Suprapubic skin (tissue), 4 donors: Measurements from ENCODE around the gene MOB1B. TPM values are rescaled to one million over a fixed set of nuclear protein-coding genes. Genes with fewer than 3 reads are reported as not detected.

Experiments
- DNase-seq, 2 donors: peaks; one replicate each; pipeline ENCODE4 v3.0.0-alpha.2; 2019; ENCODE audit warnings: low spot score in 2 of 2
- H3K27ac ChIP-seq: fragments of 200-600 bp; sonication (generic); one replicate; pipeline ENCODE4 v1.5.1; 2019
- H3K27me3 ChIP-seq: fragments of 200-600 bp; sonication (generic); one replicate; pipeline ENCODE4 v1.5.1; 2019
- H3K36me3 ChIP-seq: fragments of 200-600 bp; sonication (generic); one replicate; pipeline ENCODE4 v1.5.1; 2019
- H3K4me1 ChIP-seq: fragments of 200-600 bp; sonication (generic); one replicate; pipeline ENCODE4 v1.5.1; 2019
- H3K4me3 ChIP-seq: fragments of 200-600 bp; sonication (generic); one replicate; pipeline ENCODE4 v1.5.1; 2019; ENCODE audit warnings: mild to moderate bottlenecking
- H3K9me3 ChIP-seq: fragments of 200-600 bp; sonication (generic); one replicate; pipeline ENCODE4 v1.5.1; 2019
- EP300 ChIP-seq: sonication (generic); formaldehyde crosslinking; IDR thresholded peaks from one replicate; pipeline ENCODE4 v1.6.1; 2017; ENCODE audit warnings: antibody characterized with exemption
- POLR2A ChIP-seq, 2 donors: fragments of 450-650 bp; IDR thresholded peaks; one replicate each; pipeline ENCODE4 v1.6.1; 2017; ENCODE audit warnings: antibody characterized with exemption in 2 of 2, mild to moderate bottlenecking in 2 of 2, moderate library complexity in 2 of 2
- POLR2AphosphoS5 ChIP-seq, 3 donors: sonication (generic); formaldehyde crosslinking; IDR thresholded peaks; one replicate each; pipeline ENCODE4 v1.6.1; 2017; ENCODE audit warnings: antibody characterized with exemption in 3 of 3
- WGBS: methylation state at CpG from one replicate; pipeline ENCODE4 v1.1.5; 2018; 5-methylcytosine and 5-hydroxymethylcytosine counted together
- total RNA-seq, 4 donors: library from RNA; depleted of rRNA; stranded (reverse); fragments of >200 nt; gene quantifications; one replicate each; pipeline ENCODE4 v1.1.0, GENCODE V29; 2016
- TF ChIP-seq, protein P1 (sequence below), 2 donors: fragments of 200-600 bp in 1 of 2; fragments of 450-650 bp in 1 of 2; sonication (generic) in 1 of 2; IDR thresholded peaks; one replicate each; pipeline ENCODE4 v1.5.1; 2016 to 2019; ENCODE audit warnings: antibody characterized with exemption in 2 of 2, mild to moderate bottlenecking in 1 of 2, moderate library complexity in 1 of 2

Gene MOB1B
- total RNA-seq, 4 donors from 2014 or later = 9.5 to 20.8 (median 15.0) TPM

DNA sequence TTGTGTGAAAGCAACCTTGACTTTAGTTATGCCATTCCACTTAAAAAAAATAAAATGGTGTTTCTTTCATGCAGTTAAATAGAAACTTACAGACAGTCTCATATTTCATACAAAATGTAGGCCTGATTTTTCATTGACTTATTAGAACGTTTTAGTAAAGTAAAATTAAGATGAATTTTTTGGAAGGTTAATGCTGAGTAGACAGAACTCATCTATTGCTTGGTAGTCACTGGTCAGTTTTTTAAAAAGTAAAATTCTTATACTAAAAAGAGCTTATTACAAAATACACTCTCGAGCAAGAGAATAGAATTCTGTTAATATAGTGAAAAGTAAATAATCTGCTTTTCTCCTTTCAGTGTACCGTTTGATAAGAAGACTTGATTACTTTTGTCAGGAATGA is 21.4 kb upstream of the MOB1B start:
- no peaks in the 10 kb centered on the region for H3K9me3 ChIP-seq
- H3K4me3 ChIP-seq = no peak overlapping the region
- no peaks in the 10 kb centered on the region for H3K4me1 ChIP-seq
- 84% methylated on average over 3 of the region's 3 CpGs for WGBS
- no peak for DNase-seq
- TF ChIP-seq, protein P1, sequence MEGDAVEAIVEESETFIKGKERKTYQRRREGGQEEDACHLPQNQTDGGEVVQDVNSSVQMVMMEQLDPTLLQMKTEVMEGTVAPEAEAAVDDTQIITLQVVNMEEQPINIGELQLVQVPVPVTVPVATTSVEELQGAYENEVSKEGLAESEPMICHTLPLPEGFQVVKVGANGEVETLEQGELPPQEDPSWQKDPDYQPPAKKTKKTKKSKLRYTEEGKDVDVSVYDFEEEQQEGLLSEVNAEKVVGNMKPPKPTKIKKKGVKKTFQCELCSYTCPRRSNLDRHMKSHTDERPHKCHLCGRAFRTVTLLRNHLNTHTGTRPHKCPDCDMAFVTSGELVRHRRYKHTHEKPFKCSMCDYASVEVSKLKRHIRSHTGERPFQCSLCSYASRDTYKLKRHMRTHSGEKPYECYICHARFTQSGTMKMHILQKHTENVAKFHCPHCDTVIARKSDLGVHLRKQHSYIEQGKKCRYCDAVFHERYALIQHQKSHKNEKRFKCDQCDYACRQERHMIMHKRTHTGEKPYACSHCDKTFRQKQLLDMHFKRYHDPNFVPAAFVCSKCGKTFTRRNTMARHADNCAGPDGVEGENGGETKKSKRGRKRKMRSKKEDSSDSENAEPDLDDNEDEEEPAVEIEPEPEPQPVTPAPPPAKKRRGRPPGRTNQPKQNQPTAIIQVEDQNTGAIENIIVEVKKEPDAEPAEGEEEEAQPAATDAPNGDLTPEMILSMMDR (IDR thresholded peaks at IDR 0.05) = no peak
- no peak for TF ChIP-seq POLR2A (IDR thresholded peaks at IDR 0.05)
- TF ChIP-seq POLR2AphosphoS5 (IDR thresholded peaks at IDR 0.05) = no peak
- no peak for TF ChIP-seq EP300
- H3K27ac ChIP-seq = no peak overlapping the region
- H3K36me3 ChIP-seq = no peaks in the 10 kb centered on the region
- no peaks in the 10 kb centered on the region for H3K27me3 ChIP-seq

DNA sequence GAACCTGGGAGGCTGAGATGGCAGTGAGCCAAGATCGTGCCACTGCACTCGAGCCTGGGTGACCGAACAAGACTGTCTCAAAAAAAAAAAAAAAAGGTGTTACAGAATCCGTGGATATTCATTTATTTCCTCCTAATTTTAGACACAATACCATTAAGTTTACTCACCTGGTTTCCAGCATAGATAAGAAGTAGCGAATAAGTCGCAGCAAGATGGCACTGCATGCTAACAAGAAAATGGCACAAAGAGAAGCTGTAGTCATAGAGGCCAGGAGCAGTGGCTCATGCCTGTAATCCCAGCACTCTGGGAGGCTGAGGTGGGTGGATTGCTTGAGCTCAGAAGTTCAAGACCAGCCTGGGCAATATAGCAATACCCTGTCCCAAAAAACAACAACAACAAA is 17.0 kb upstream of the MOB1B start:
- H3K4me3 ChIP-seq = no peak overlapping the region
- H3K27me3 ChIP-seq = no peaks in the 10 kb centered on the region
- TF ChIP-seq, protein P1 (IDR thresholded peaks at IDR 0.05) = no peak
- no peak for TF ChIP-seq POLR2AphosphoS5 (IDR thresholded peaks at IDR 0.05)
- no peak for TF ChIP-seq EP300
- no peak for TF ChIP-seq POLR2A (IDR thresholded peaks at IDR 0.05)
- no peaks in the 10 kb centered on the region for H3K4me1 ChIP-seq
- no peaks in the 10 kb centered on the region for H3K9me3 ChIP-seq
- no peaks in the 10 kb centered on the region for H3K36me3 ChIP-seq
- DNase-seq = no peak
- WGBS = 65% methylated on average over 6 of the region's 6 CpGs
- no peak overlapping the region for H3K27ac ChIP-seq

GRCh38 chr4:70892086-70892769 is 9.9 kb upstream of the MOB1B start:
- peak in 1 of 2 donors; percentile 62 for DNase-seq
- no peaks in the 10 kb centered on the region for H3K27me3 ChIP-seq
- no peaks in the 10 kb centered on the region for H3K36me3 ChIP-seq
- no peaks in the 10 kb centered on the region for H3K4me1 ChIP-seq
- no peaks in the 10 kb centered on the region for H3K9me3 ChIP-seq
- WGBS = 69% methylated on average over 11 of the region's 11 CpGs
- no peak overlapping the region for H3K4me3 ChIP-seq
- TF ChIP-seq POLR2A (IDR thresholded peaks at IDR 0.05) = no peak
- no peak for TF ChIP-seq POLR2AphosphoS5 (IDR thresholded peaks at IDR 0.05)
- TF ChIP-seq, protein P1 (IDR thresholded peaks at IDR 0.05) = no peak
- TF ChIP-seq EP300 = no peak
- no peak overlapping the region for H3K27ac ChIP-seq

DNA sequence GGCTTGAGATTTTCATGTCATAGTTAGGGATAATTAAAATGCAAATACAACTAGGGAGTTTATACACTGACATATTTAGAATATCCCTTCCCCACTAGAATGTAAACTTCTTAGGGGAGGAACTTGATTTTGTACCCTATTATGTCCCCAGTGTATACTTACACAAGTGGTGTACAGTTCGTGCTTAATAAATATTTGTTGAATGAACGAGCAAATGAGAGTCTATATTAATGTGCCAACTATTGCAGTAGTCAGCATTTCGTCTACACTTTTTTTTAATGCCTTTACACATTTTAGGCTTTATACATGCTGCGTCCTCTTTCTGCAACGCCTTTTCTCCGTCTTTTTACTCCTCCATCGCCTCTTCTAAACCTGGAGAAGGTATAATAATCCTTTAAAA is 8.4 kb upstream of the MOB1B start:
- H3K4me1 ChIP-seq = no peaks in the 10 kb centered on the region
- no peak overlapping the region for H3K27ac ChIP-seq
- H3K4me3 ChIP-seq = no peak overlapping the region
- no peak for DNase-seq
- H3K36me3 ChIP-seq = no peaks in the 10 kb centered on the region
- 79% methylated on average over 7 of the region's 7 CpGs for WGBS
- no peaks in the 10 kb centered on the region for H3K9me3 ChIP-seq
- H3K27me3 ChIP-seq = no peaks in the 10 kb centered on the region
- TF ChIP-seq POLR2AphosphoS5 (IDR thresholded peaks at IDR 0.05) (no peak), POLR2A (IDR thresholded peaks at IDR 0.05) (no peak), EP300 (no peak)
- TF ChIP-seq, protein P1 (IDR thresholded peaks at IDR 0.05) = no peak

GRCh38 chr4:70895405-70895804 is 6.8 kb upstream of the MOB1B start:
- no peak for DNase-seq
- H3K27ac ChIP-seq = no peak overlapping the region
- no peak for TF ChIP-seq POLR2A (IDR thresholded peaks at IDR 0.05)
- TF ChIP-seq, protein P1 (IDR thresholded peaks at IDR 0.05) = no peak
- TF ChIP-seq EP300 = no peak
- TF ChIP-seq POLR2AphosphoS5 (IDR thresholded peaks at IDR 0.05) = no peak

More at GRCh38 chr4:70895405-70895804, 6.8 kb upstream of the MOB1B start:
- Histone ChIP-seq H3K4me1 (no peaks in the 10 kb centered on the region), H3K27me3 (no peaks in the 10 kb centered on the region), H3K4me3 (no peak overlapping the region), H3K36me3 (no peaks in the 10 kb centered on the region), H3K9me3 (no peaks in the 10 kb centered on the region)
- 48% methylated on average over 2 of the region's 2 CpGs for WGBS
